ENCODE results near the gene C17orf114.

C17orf114 gene

DNA sequence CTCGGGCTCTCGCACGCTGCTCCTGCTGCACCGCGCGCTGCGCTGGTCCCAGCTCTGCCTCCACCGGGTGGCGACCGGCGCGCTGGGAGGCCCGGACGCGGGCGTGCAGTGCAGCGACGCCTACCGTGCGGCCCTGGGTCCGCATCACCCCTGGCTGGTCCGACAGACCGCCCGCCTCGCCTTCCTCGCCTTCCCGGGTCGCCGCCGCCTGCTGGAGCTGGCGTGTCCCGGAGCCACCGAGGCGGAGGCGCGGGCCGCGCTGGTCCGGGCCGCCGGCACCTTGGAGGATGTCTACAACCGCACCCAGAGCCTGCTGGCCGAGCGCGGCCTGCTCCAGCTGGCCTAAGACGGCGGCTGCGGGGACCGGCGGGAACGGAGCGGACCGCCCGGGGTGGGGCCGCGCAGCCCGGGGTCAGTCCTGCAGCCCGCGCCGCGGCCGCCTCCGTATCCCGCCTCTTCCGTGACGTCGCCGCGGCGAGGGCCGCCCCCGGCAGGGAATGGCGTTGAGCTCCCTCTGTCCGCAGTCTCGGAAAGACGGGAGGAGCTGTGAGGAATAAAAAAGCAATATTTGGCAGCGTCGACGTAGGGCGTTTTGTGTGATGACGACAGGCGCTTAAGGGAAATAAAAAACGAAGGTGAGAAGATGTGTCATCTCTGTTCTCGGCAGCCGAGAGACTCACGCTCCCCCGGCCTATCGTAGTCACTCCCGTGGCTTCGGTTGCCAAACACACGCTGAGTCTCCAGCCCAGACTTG lies 12.0 kb downstream of the C17orf114 start (continued):
- no peak for TF ChIP-seq MTF2 (CRISPR knock-in tag; IDR thresholded peaks at IDR 0.05; ENCODE audit: borderline replicate concordance)
- TF ChIP-seq GATA4 (IDR thresholded peaks at IDR 0.05; ENCODE audit: borderline replicate concordance, low read depth) = no peak
- peak; percentile 68; the same call in 1 of the 2 replicates for TF ChIP-seq ARNT2 (CRISPR knock-in tag; IDR thresholded peaks at IDR 0.05; ENCODE audit: low read depth)
- no peak for TF ChIP-seq NR2F1 (CRISPR knock-in tag; IDR thresholded peaks at IDR 0.05)
- no peak for TF ChIP-seq NFKB2 (CRISPR knock-in tag; IDR thresholded peaks at IDR 0.05; ENCODE audit: borderline replicate concordance)
- peak; percentile 16 for TF ChIP-seq YY1 (IDR thresholded peaks at IDR 0.05; ENCODE audit: insufficient read depth, insufficient replicate concordance, low read depth, low read length)
- TF ChIP-seq ZNF709 (CRISPR knock-in tag; IDR thresholded peaks at IDR 0.05) = peak; percentile 91
- TF ChIP-seq CREM (IDR thresholded peaks at IDR 0.05) = no peak
- TF ChIP-seq CREM (CRISPR knock-in tag; IDR thresholded peaks at IDR 0.05) = no peak
- TF ChIP-seq, protein P1, sequence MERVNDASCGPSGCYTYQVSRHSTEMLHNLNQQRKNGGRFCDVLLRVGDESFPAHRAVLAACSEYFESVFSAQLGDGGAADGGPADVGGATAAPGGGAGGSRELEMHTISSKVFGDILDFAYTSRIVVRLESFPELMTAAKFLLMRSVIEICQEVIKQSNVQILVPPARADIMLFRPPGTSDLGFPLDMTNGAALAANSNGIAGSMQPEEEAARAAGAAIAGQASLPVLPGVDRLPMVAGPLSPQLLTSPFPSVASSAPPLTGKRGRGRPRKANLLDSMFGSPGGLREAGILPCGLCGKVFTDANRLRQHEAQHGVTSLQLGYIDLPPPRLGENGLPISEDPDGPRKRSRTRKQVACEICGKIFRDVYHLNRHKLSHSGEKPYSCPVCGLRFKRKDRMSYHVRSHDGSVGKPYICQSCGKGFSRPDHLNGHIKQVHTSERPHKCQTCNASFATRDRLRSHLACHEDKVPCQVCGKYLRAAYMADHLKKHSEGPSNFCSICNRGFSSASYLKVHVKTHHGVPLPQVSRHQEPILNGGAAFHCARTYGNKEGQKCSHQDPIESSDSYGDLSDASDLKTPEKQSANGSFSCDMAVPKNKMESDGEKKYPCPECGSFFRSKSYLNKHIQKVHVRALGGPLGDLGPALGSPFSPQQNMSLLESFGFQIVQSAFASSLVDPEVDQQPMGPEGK (CRISPR knock-in tag; IDR thresholded peaks at IDR 0.05) = no peak; the same call in 1 of the 2 replicates
- 0 out of 2 replicates have a peak, but pooled peaks have one; percentile 36 for TF ChIP-seq ZNF782 (CRISPR knock-in tag; IDR thresholded peaks at IDR 0.05; ENCODE audit: borderline replicate concordance)
- peak; percentile 94; the same call in 1 of the 2 replicates for TF ChIP-seq HOXA9 (CRISPR knock-in tag; IDR thresholded peaks at IDR 0.05; ENCODE audit: borderline replicate concordance)
- peak; percentile 92 for TF ChIP-seq ZFY (CRISPR knock-in tag; IDR thresholded peaks at IDR 0.05)
- 0 out of 2 replicates have a peak, but pooled peaks have one; percentile 15 for TF ChIP-seq ZNF790 (CRISPR knock-in tag; IDR thresholded peaks at IDR 0.05; ENCODE audit: borderline replicate concordance)
- TF ChIP-seq, protein P2, sequence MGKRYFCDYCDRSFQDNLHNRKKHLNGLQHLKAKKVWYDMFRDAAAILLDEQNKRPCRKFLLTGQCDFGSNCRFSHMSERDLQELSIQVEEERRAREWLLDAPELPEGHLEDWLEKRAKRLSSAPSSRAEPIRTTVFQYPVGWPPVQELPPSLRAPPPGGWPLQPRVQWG (CRISPR knock-in tag; IDR thresholded peaks at IDR 0.05; ENCODE audit: borderline replicate concordance, low read depth) = no peak
- TF ChIP-seq PHF8 (CRISPR knock-in tag; IDR thresholded peaks at IDR 0.05) = peak; percentile 54; the same call in 1 of the 2 replicates
- 0 out of 2 replicates have a peak, but pooled peaks have one; percentile 77 for TF ChIP-seq ZSCAN12 (CRISPR knock-in tag; IDR thresholded peaks at IDR 0.05)
- no peak for TF ChIP-seq KAT2B (IDR thresholded peaks at IDR 0.05; ENCODE audit: borderline replicate concordance, low read depth, low read length)
- peak; percentile 24; the same call in 1 of the 2 replicates for TF ChIP-seq RARA (CRISPR knock-in tag; IDR thresholded peaks at IDR 0.05)
- TF ChIP-seq PCBP1 (IDR thresholded peaks at IDR 0.05; ENCODE audit: borderline replicate concordance, low read depth, low read length) = no peak
- TF ChIP-seq KAT8 (CRISPR knock-in tag; IDR thresholded peaks at IDR 0.05) = no peak; the same call in 1 of the 2 replicates
- no peak for TF ChIP-seq FLYWCH1 (CRISPR knock-in tag; IDR thresholded peaks at IDR 0.05)
- no peak for TF ChIP-seq ZNF136 (CRISPR knock-in tag; IDR thresholded peaks at IDR 0.05; ENCODE audit: low read depth)
- TF ChIP-seq ZNF749 (CRISPR knock-in tag; IDR thresholded peaks at IDR 0.05; ENCODE audit: borderline replicate concordance) = 0 out of 2 replicates have a peak, but pooled peaks have one; percentile 64
- no peak for TF ChIP-seq ZNF891 (CRISPR knock-in tag; IDR thresholded peaks at IDR 0.05)
- TF ChIP-seq ZNF614 (CRISPR knock-in tag; IDR thresholded peaks at IDR 0.05; ENCODE audit: borderline replicate concordance) = no peak
- TF ChIP-seq ZNF101 (CRISPR knock-in tag; IDR thresholded peaks at IDR 0.05; ENCODE audit: borderline replicate concordance, low read depth) = no peak
- 0 out of 2 replicates have a peak, but pooled peaks have one; percentile 59 for TF ChIP-seq KLF12 (CRISPR knock-in tag; IDR thresholded peaks at IDR 0.05; ENCODE audit: borderline replicate concordance)
- no peak for TF ChIP-seq ZBTB3 (CRISPR knock-in tag; IDR thresholded peaks at IDR 0.05; ENCODE audit: borderline replicate concordance, low read depth)
